ENCODE data around the gene DENND4A.

The DENND4A gene

DNA sequence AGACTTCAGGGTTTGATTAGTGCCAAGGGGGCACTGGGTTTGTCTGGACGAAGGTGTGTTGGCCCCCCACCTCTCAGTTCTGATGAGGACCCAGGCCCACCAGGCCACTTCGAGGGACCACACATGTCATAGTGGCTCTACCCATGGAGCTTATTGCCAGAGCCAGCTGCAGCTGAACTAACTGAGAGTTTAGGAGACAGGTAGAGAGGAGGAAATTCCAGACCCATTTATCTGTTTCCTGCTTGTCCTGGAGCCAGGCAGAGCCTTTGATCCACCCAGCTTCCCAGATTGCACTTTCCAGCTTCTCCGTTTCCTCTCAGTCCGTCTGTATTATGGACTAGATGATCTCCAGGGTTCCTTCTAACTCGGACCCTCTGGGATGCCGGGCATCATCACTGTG lies 149.5 kb downstream of the DENND4A start:
- Histone ChIP-seq H2AFZ (ENCODE audit: low read depth, low read length, severe bottlenecking) (no peak overlapping the region), H3K4me3 (ENCODE audit: insufficient read depth, low read length, poor library complexity, severe bottlenecking) (no peak overlapping the region), H3K79me2 (ENCODE audit: insufficient read depth, low read length) (no peaks in the 10 kb centered on the region), H3K27me3 (ENCODE audit: low read length) (no peaks in the 10 kb centered on the region), H3K27ac (ENCODE audit: low read depth, low read length) (no peak overlapping the region), H4K20me1 (ENCODE audit: low read depth, low read length) (no peaks in the 10 kb centered on the region), H3F3A (ENCODE audit: insufficient read depth) (peaks cover 7% of the 10 kb centered on the region; the same call in 1 of the 2 replicates), H3K36me3 (ENCODE audit: low read length) (no peaks in the 10 kb centered on the region), H3K4me2 (ENCODE audit: low read depth, low read length, poor library complexity, severe bottlenecking) (no peak overlapping the region), H3K9me2 (replicated peaks; ENCODE audit: insufficient read depth, low read length) (no peaks in the 10 kb centered on the region), H3K9ac (ENCODE audit: low read length) (no peak overlapping the region), H3K9me3 (ENCODE audit: insufficient read depth, low read length) (no peaks in the 10 kb centered on the region)
- no peak for TF ChIP-seq EZH2phosphoT487 (conservative IDR thresholded peaks at IDR 0.05; ENCODE audit: low read length)
- TF ChIP-seq CTCF (IDR thresholded peaks at IDR 0.05; ENCODE audit: insufficient read depth, low read length, poor library complexity, severe bottlenecking) = no peak

DNA sequence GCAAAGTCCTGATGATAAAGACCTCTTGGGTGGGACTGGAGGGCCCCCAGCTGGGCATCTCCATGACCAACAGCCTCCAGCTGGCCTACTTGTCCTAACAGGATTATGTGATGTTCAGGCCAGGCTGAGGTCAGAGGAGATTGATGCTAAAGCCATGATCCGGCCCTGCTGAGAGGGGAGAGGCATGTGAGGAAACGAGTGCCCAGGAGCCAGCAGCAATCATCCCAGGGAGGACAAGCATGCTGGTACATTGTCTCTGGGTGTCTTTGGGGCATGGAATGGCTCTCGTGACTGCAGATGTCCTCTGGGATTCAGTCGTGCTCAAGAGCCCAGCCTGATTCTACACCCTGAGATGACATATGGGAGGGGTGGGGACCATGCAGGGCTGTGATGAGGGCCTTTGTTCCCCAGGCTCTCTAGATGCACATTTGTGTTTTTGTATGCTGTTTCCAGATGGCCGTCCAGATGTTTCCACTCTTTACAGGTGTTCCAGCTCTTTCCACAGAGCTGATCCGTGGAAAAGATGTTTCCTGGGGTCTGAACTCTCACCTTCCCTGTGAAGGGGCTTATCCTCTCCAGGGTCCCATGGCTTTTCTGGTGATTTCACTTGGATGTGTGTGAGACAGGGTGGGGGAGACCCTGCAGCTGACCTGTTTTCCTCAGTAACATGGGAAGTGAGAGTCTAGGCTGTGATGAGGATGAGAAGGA lies 150.2 kb downstream of the DENND4A start:
- Histone ChIP-seq H3K4me2 (ENCODE audit: low read depth, low read length, poor library complexity, severe bottlenecking) (no peak overlapping the region), H3K27ac (ENCODE audit: low read depth, low read length) (no peak overlapping the region), H3K9me2 (replicated peaks; ENCODE audit: insufficient read depth, low read length) (no peaks in the 10 kb centered on the region), H3K36me3 (ENCODE audit: low read length) (no peaks in the 10 kb centered on the region), H3K9ac (ENCODE audit: low read length) (no peak overlapping the region), H3F3A (ENCODE audit: insufficient read depth) (peaks cover 7% of the 10 kb centered on the region; the same call in 1 of the 2 replicates), H2AFZ (ENCODE audit: low read depth, low read length, severe bottlenecking) (no peak overlapping the region), H3K4me3 (ENCODE audit: insufficient read depth, low read length, poor library complexity, severe bottlenecking) (no peak overlapping the region), H3K27me3 (ENCODE audit: low read length) (no peaks in the 10 kb centered on the region), H3K9me3 (ENCODE audit: insufficient read depth, low read length) (no peaks in the 10 kb centered on the region), H3K79me2 (ENCODE audit: insufficient read depth, low read length) (no peaks in the 10 kb centered on the region), H4K20me1 (ENCODE audit: low read depth, low read length) (no peaks in the 10 kb centered on the region)
- TF ChIP-seq EZH2phosphoT487 (conservative IDR thresholded peaks at IDR 0.05; ENCODE audit: low read length) (no peak), CTCF (IDR thresholded peaks at IDR 0.05; ENCODE audit: insufficient read depth, low read length, poor library complexity, severe bottlenecking) (no peak)

GRCh38 chr15:65639509-65639908 lies 152.6 kb downstream of the DENND4A start:
- Histone ChIP-seq H3K9ac (ENCODE audit: low read length) (no peak overlapping the region), H2AFZ (ENCODE audit: low read depth, low read length, severe bottlenecking) (no peak overlapping the region)
- TF ChIP-seq EZH2phosphoT487 (conservative IDR thresholded peaks at IDR 0.05; ENCODE audit: low read length) = no peak
- TF ChIP-seq CTCF (IDR thresholded peaks at IDR 0.05; ENCODE audit: insufficient read depth, low read length, poor library complexity, severe bottlenecking) = no peak

More at GRCh38 chr15:65639509-65639908, 152.6 kb downstream of the DENND4A start:
- H4K20me1 ChIP-seq (ENCODE audit: low read depth, low read length) = no peaks in the 10 kb centered on the region
- H3K4me3 ChIP-seq (ENCODE audit: insufficient read depth, low read length, poor library complexity, severe bottlenecking) = no peak overlapping the region
- no peaks in the 10 kb centered on the region for H3K36me3 ChIP-seq (ENCODE audit: low read length)
- no peaks in the 10 kb centered on the region for H3K27me3 ChIP-seq (ENCODE audit: low read length)
- no peak overlapping the region for H3K27ac ChIP-seq (ENCODE audit: low read depth, low read length)
- no peaks in the 10 kb centered on the region for H3K9me3 ChIP-seq (ENCODE audit: insufficient read depth, low read length)
- H3K79me2 ChIP-seq (ENCODE audit: insufficient read depth, low read length) = no peaks in the 10 kb centered on the region
- H3K4me2 ChIP-seq (ENCODE audit: low read depth, low read length, poor library complexity, severe bottlenecking) = no peak overlapping the region
- peaks cover 7% of the 10 kb centered on the region; the same call in 1 of the 2 replicates for H3F3A ChIP-seq (ENCODE audit: insufficient read depth)
- H3K9me2 ChIP-seq (replicated peaks; ENCODE audit: insufficient read depth, low read length) = no peaks in the 10 kb centered on the region
